H7 (cell line): ENCODE results near the gene MSTN. TPM values are rescaled to one million over a fixed set of nuclear protein-coding genes. Genes with fewer than 3 reads are reported as not detected.

Experiments
- DNase-seq: peaks from one replicate; pipeline ENCODE4 v3.0.0; 2012
- H3K27me3 ChIP-seq: 2 replicates; pipeline ENCODE4 v1.6.0; 2011; ENCODE audit warnings: mild to moderate bottlenecking, low read length; ENCODE audit not compliant: control insufficient read depth, insufficient read depth
- H3K36me3 ChIP-seq: replicated peaks from 2 replicates; pipeline ENCODE4 v1.5.1; 2011; ENCODE audit warnings: low read length; ENCODE audit not compliant: control insufficient read depth, insufficient read depth
- H3K4me3 ChIP-seq: 2 replicates; pipeline ENCODE4 v1.5.1; 2011; ENCODE audit warnings: low read depth, mild to moderate bottlenecking, control low read depth, low read length, moderate library complexity; ENCODE audit not compliant: insufficient read depth
- total RNA-seq: library from RNA; depleted of rRNA; stranded (reverse); fragments of >200 nt; shearing (Covaris generic); gene quantifications from 2 replicates; pipeline ENCODE4 v1.2.3, GENCODE V29; 2014

MSTN gene
- total RNA-seq, 1 experiment from 2014 or later: not detected

- no peak for DNase-seq
Measured at GRCh38 chr2:190084704-190085103, 22.2 kb upstream of the MSTN start.

GRCh38 chr2:190082118-190082517, 19.6 kb upstream of the MSTN start:
- H3K27me3 ChIP-seq: no peaks in the 10 kb centered on the region
- no peaks in the 10 kb centered on the region for H3K36me3 ChIP-seq
- H3K4me3 ChIP-seq: no peak overlapping the region
- DNase-seq: no peak

More at GRCh38 chr2:190084704-190085103, 22.2 kb upstream of the MSTN start:
- Histone ChIP-seq H3K36me3 (no peaks in the 10 kb centered on the region), H3K27me3 (no peaks in the 10 kb centered on the region), H3K4me3 (no peak overlapping the region)

GRCh38 chr2:190080527-190081049, 18.1 kb upstream of the MSTN start:
- Histone ChIP-seq H3K36me3 (no peaks in the 10 kb centered on the region), H3K4me3 (no peak overlapping the region), H3K27me3 (no peaks in the 10 kb centered on the region)
- no peak for DNase-seq

GRCh38 chr2:190079160-190079559, 16.6 kb upstream of the MSTN start:
- no peak for DNase-seq
- Histone ChIP-seq H3K27me3 (no peaks in the 10 kb centered on the region), H3K4me3 (no peak overlapping the region), H3K36me3 (no peaks in the 10 kb centered on the region)

- no peak overlapping the region for H3K4me3 ChIP-seq
- H3K36me3 ChIP-seq: no peaks in the 10 kb centered on the region
- H3K27me3 ChIP-seq: no peaks in the 10 kb centered on the region
- no peak for DNase-seq
Measured at GRCh38 chr2:190075623-190076022, 13.1 kb upstream of the MSTN start.

- Histone ChIP-seq H3K36me3 (no peaks in the 10 kb centered on the region), H3K4me3 (no peak overlapping the region), H3K27me3 (no peaks in the 10 kb centered on the region)
- DNase-seq: no peak
Measured at GRCh38 chr2:190069936-190070696, 7.6 kb upstream of the MSTN start.

GRCh38 chr2:190068764-190069163, 6.2 kb upstream of the MSTN start:
- Histone ChIP-seq H3K27me3 (no peaks in the 10 kb centered on the region), H3K4me3 (no peak overlapping the region), H3K36me3 (no peaks in the 10 kb centered on the region)
- no peak for DNase-seq

GRCh38 chr2:190065839-190066238, 3.3 kb upstream of the MSTN start:
- Histone ChIP-seq H3K4me3 (no peak overlapping the region), H3K27me3 (no peaks in the 10 kb centered on the region), H3K36me3 (no peaks in the 10 kb centered on the region)
- no peak for DNase-seq

- DNase-seq: no peak
- Histone ChIP-seq H3K36me3 (no peaks in the 10 kb centered on the region), H3K27me3 (no peaks in the 10 kb centered on the region), H3K4me3 (no peak overlapping the region)
Measured at GRCh38 chr2:190063624-190064023, 1.1 kb upstream of the MSTN start.

GRCh38 chr2:190062053-190062452, 476 bp downstream of the MSTN start:
- Histone ChIP-seq H3K4me3 (no peak overlapping the region), H3K27me3 (no peaks in the 10 kb centered on the region), H3K36me3 (no peaks in the 10 kb centered on the region)
- no peak for DNase-seq

- H3K36me3 ChIP-seq: no peaks in the 10 kb centered on the region
- no peak overlapping the region for H3K4me3 ChIP-seq
- DNase-seq: no peak
- no peaks in the 10 kb centered on the region for H3K27me3 ChIP-seq
Measured at GRCh38 chr2:190060626-190061025, 1.9 kb downstream of the MSTN start.

GRCh38 chr2:190060019-190060418, 2.5 kb downstream of the MSTN start:
- no peak for DNase-seq
- no peaks in the 10 kb centered on the region for H3K27me3 ChIP-seq
- H3K36me3 ChIP-seq: no peaks in the 10 kb centered on the region
- H3K4me3 ChIP-seq: no peak overlapping the region

- no peaks in the 10 kb centered on the region for H3K36me3 ChIP-seq
- no peaks in the 10 kb centered on the region for H3K27me3 ChIP-seq
- H3K4me3 ChIP-seq: no peak overlapping the region
- DNase-seq: no peak
Measured at GRCh38 chr2:190053426-190053825, 9.1 kb downstream of the MSTN start.

- Histone ChIP-seq H3K27me3 (no peaks in the 10 kb centered on the region), H3K36me3 (no peaks in the 10 kb centered on the region), H3K4me3 (no peak overlapping the region)
- DNase-seq: no peak
Measured at GRCh38 chr2:190052307-190052706, 10.2 kb downstream of the MSTN start.

- no peak overlapping the region for H3K4me3 ChIP-seq
- no peaks in the 10 kb centered on the region for H3K36me3 ChIP-seq
- DNase-seq: no peak
- no peaks in the 10 kb centered on the region for H3K27me3 ChIP-seq
Measured at GRCh38 chr2:190051223-190051622, 11.3 kb downstream of the MSTN start.
